GM12878 (cell line): ENCODE results near the gene NLRP7. TPM values are rescaled to one million over a fixed set of nuclear protein-coding genes. Genes with fewer than 3 reads are reported as not detected.
"Not testable (repeated sequence)": the region's sequence is repeated elsewhere in the genome, so short reads cannot be mapped to it uniquely, and the experiment has no call there.

Experiments
- ATAC-seq: fragments of 200-7000 bp; cut with Tn5 transposase; 3 replicates; pipeline ENCODE4 v1.9.1; 2020; ENCODE audit warnings: mild to moderate bottlenecking, moderate library complexity
- BruUV-seq: library from RNA; stranded (reverse); fragments of 400-500 nt; replicated peaks from 2 replicates; lab custom pipeline; 2021; lab: Mats Ljungman, UMichigan
- CTCF ChIA-PET: fragments of 300-600 bp; sonication (Branson Sonifier 250); formaldehyde crosslinking; extraction: SDS; loops from one replicate; lab custom pipeline; 2021; ENCODE audit warnings: inconsistent platforms; lab: Yijun Ruan, JAX
- POLR2A ChIA-PET: fragments of 350-600 bp; formaldehyde crosslinking; extraction: SDS; loops from one replicate; lab custom pipeline; 2021; ENCODE audit warnings: inconsistent platforms; lab: Charles Lee
- RAD21 ChIA-PET: fragments of 300-600 bp; sonication (Branson Sonifier 250); formaldehyde crosslinking; loops from one replicate; lab custom pipeline; 2023; ENCODE audit warnings: antibody characterized with exemption; ENCODE audit not compliant: unreplicated experiment; lab: Charles Lee
- SMC1A ChIA-PET: fragments of 300-600 bp; sonication (Branson Sonifier 250); formaldehyde crosslinking; loops from one replicate; lab custom pipeline; 2023; ENCODE audit not compliant: unreplicated experiment, uncharacterized antibody; lab: Charles Lee
- DNase-seq: peaks from one replicate; pipeline ENCODE4 v3.0.0-alpha.2; 2011; ENCODE audit warnings: low read depth, low spot score
- FAIRE-seq: peaks from 3 replicates; lab custom pipeline; 2011; peaks lifted over from hg19 to GRCh38; lab: Jason Lieb, UNC
- H2AFZ ChIP-seq: 2 replicates; pipeline ENCODE4 v1.6.0; 2011; ENCODE audit warnings: low read depth, low read length, control low read depth; ENCODE audit not compliant: control insufficient read depth
- H3K27ac ChIP-seq: 2 replicates; pipeline ENCODE4 v1.5.1; 2011; ENCODE audit warnings: control low read depth; ENCODE audit not compliant: control insufficient read depth, insufficient read depth
- H3K27me3 ChIP-seq, 2 experiments: replicated peaks in 1 of 2; 2 replicates each; pipeline versions ENCODE4 v1.6.0 to v1.6.1; 2011; ENCODE audit warnings: low read length in 1 of 2; ENCODE audit not compliant: control insufficient read depth in 2 of 2, insufficient read depth in 2 of 2
- H3K36me3 ChIP-seq, 2 experiments: 2 replicates each; pipeline ENCODE4 v1.5.1; 2011; ENCODE audit warnings: low read length in 1 of 2; ENCODE audit not compliant: control insufficient read depth in 2 of 2, insufficient read depth in 2 of 2
- H3K4me1 ChIP-seq: 2 replicates; pipeline ENCODE4 v1.6.1; 2011; ENCODE audit warnings: mild to moderate bottlenecking, low read length, moderate library complexity, mixed read lengths; ENCODE audit not compliant: control insufficient read depth, insufficient read depth
- H3K4me2 ChIP-seq: 2 replicates; pipeline ENCODE4 v1.6.0; 2011; ENCODE audit warnings: control low read depth; ENCODE audit not compliant: control insufficient read depth, insufficient read depth
- H3K4me3 ChIP-seq: fragments of 200-600 bp; sonication (generic); 2 replicates; pipeline ENCODE4 v1.5.1; 2016
- H3K79me2 ChIP-seq: 2 replicates; pipeline ENCODE4 v1.6.0; 2011; ENCODE audit warnings: low read length; ENCODE audit not compliant: control insufficient read depth, insufficient read depth
- H3K9ac ChIP-seq: 2 replicates; pipeline ENCODE4 v1.8.0; 2011; ENCODE audit warnings: low read length, control low read depth, mixed read lengths; ENCODE audit not compliant: control insufficient read depth, insufficient read depth
- H3K9me3 ChIP-seq: replicated peaks from 3 replicates; pipeline ENCODE4 v1.5.1; 2011; ENCODE audit warnings: mild to moderate bottlenecking, low read length; ENCODE audit not compliant: control insufficient read depth, insufficient read depth
- H4K20me1 ChIP-seq: 2 replicates; pipeline ENCODE4 v1.6.0; 2011; ENCODE audit not compliant: control insufficient read depth, insufficient read depth
- REST ChIP-seq: IDR thresholded peaks from 2 replicates; pipeline ENCODE4 v1.6.1; 2012; ENCODE audit warnings: mild to moderate bottlenecking, low read depth, low read length
- SIX5 ChIP-seq: IDR thresholded peaks from 2 replicates; pipeline ENCODE4 v1.6.1; 2011; ENCODE audit warnings: mild to moderate bottlenecking, low read depth, low read length, moderate library complexity; ENCODE audit not compliant: severe bottlenecking
- WGBS: methylation state at CpG from one replicate; pipeline ENCODE4 v1.1.6; 2016; ENCODE audit warnings: low lambda C conversion rate; ENCODE audit not compliant: insufficient replicate concordance, insufficient coverage; ENCODE audit errors: missing lambda C conversion rate; 5-methylcytosine and 5-hydroxymethylcytosine counted together
- in situ Hi-C: fragments of 300-500 bp; cut with MboI; formaldehyde crosslinking; loops from 9 replicates; pipeline ENCODE4 v1.14.3; 2018; ENCODE audit warnings: mixed read lengths
- intact Hi-C: fragments of 100-400 bp; cut with micrococcal nuclease; formaldehyde crosslinking; loops from one replicate; pipeline ENCODE4 v1.14.2; 2022; ENCODE audit not compliant: unreplicated experiment
- polyA plus RNA-seq, 11 experiments: library from polyadenylated mRNA; depleted of rRNA in 4 of 11; unstranded in 6 of 11; stranded (reverse) in 5 of 11; fragments of >200 nt; fragmentation: Nextera tagmentation in 4 of 11; fragmentation: Illumina TruSeq in 1 of 11; extraction: Ambion mirVana in 4 of 11; extraction: Trizol in 1 of 11; gene quantifications; 1 replicate in 1 of 11; 2 replicates in 10 of 11; pipeline versions ENCODE4 v1.2.1 to v1.2.3, GENCODE V29; 2011 to 2016; ENCODE audit warnings: inconsistent platforms in 2 of 11, missing spikeins in 2 of 11, low read depth in 1 of 11
- total RNA-seq, 4 experiments: library from RNA; depleted of rRNA in 3 of 4; stranded (reverse); fragments of >200 nt in 3 of 4; fragmentation: Illumina TruSeq in 1 of 4; extraction: Trizol in 1 of 4; gene quantifications; 2 replicates each; pipeline versions ENCODE4 v1.2.1 to v1.2.3, GENCODE V29; 2013 to 2021

NLRP7 gene
- total and polyA plus RNA-seq, 10 of the 15 experiments (the other 5 are each of a cell fraction or from before 2014, with no cell fraction given) = 0.08 to 3.4 (median 0.31) TPM

DNA sequence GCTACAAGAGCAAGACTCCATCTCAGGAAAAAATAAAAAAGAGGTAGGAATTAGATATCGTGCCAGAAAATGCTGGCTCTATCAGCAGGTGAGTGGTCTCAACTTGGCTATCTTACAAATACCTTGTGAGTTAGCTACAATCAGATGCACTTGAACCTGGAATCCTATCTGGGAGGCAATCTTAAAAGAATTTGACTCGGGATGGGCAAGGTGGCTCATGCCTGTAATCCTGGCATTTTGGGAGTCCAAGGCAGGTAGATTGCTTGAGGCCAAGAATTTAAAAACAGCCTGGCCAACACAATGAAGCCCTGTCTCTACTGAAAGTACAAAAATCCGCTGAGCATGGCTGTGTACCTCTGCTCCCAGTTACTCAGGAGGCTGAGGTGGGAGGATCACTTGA, 48.2 kb upstream of the NLRP7 start (continued):
- TF ChIP-seq REST (no peak), SIX5 (no peak)

- in situ Hi-C loops, RAD21 ChIA-PET, SMC1A ChIA-PET, CTCF ChIA-PET, H3K27ac ChIP-seq, H3K79me2 ChIP-seq, H3K36me3 ChIP-seq, H3K4me2 ChIP-seq, ATAC-seq, DNase-seq, H3K9ac ChIP-seq, FAIRE-seq, POLR2A ChIA-PET, intact Hi-C loops, H3K27me3 ChIP-seq, H3K9me3 ChIP-seq, H3K4me1 ChIP-seq, H4K20me1 ChIP-seq, H2AFZ ChIP-seq, BruUV-seq, H3K4me3 ChIP-seq: not testable (repeated sequence)
- 65% methylated on average over 11 of the region's 11 CpGs for WGBS
Observed at GRCh38 chr19:54989531-54989930, 42.2 kb upstream of the NLRP7 start.

GRCh38 chr19:54982562-54982961, 35.2 kb upstream of the NLRP7 start:
- RAD21 ChIA-PET, CTCF ChIA-PET: not testable (repeated sequence)

DNA sequence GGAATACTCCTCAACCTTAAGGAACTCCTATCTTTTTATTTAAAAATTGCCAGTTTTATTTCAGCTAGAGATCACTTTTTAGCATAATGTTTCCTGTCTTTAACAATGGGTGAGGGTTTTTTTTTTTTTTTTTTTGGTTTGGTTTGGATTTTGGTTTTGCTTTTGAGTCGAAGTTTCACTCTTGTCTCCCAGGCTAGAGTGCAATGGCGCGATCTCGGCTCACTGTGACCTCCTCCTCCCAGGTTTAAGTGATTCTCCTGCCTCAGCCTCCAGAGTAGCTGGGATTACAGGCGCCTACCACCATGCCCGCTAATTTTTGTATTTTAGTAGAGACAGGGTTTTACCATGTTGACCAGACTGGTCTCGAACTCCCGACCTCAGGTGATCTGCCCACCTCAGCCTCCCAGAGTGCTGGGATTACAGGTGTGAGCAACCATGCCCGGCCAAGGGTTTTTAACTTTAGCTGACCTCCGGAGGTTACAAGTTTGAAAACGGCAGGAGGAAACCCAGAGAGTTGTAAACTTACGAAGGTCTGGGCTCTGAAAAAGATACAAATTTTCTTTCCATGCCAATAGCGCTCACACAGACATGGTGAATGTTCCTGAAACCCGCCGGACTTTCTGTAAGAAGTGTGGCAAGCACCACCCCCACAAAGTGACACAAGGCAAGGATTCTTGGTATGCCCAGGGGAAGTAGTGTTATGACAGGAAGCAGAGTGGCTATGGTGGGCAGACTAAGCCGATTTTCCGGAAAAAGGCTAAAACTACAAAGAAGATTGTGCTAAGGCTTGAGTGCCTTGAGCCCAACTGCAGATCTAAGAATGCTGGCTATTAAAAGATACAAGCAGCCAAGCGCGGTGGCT, 26.1 kb upstream of the NLRP7 start:
- H2AFZ ChIP-seq, BruUV-seq, H3K27ac ChIP-seq, in situ Hi-C loops, DNase-seq, CTCF ChIA-PET, POLR2A ChIA-PET, H3K4me1 ChIP-seq, H3K27me3 ChIP-seq, FAIRE-seq, intact Hi-C loops, H3K79me2 ChIP-seq, H4K20me1 ChIP-seq, H3K9me3 ChIP-seq, H3K36me3 ChIP-seq, RAD21 ChIA-PET, H3K4me2 ChIP-seq, ATAC-seq, H3K9ac ChIP-seq, SMC1A ChIA-PET, H3K4me3 ChIP-seq: not testable (repeated sequence)
- 35% methylated on average over 19 of the region's 19 CpGs for WGBS

More at GRCh38 chr19:54982562-54982961, 35.2 kb upstream of the NLRP7 start:
- POLR2A ChIA-PET = interaction anchor here (0.6 kb wide), 1 partner anchor 75 kb away, joined by 3 read pairs; no protein-coding TSS in a partner anchor
- intact Hi-C loops, H3K9ac ChIP-seq, H3K27ac ChIP-seq, in situ Hi-C loops, H3K27me3 ChIP-seq, FAIRE-seq, BruUV-seq, H2AFZ ChIP-seq, H3K9me3 ChIP-seq, ATAC-seq, H3K36me3 ChIP-seq, H3K4me1 ChIP-seq, H4K20me1 ChIP-seq, SMC1A ChIA-PET, H3K4me2 ChIP-seq, H3K4me3 ChIP-seq, H3K79me2 ChIP-seq, DNase-seq: not testable (repeated sequence)
- 60% methylated on average over 16 of the region's 23 CpGs for WGBS
